B cell (primary cell): ENCODE results near the gene EMILIN3. TPM values are rescaled to one million over a fixed set of nuclear protein-coding genes. Genes with fewer than 3 reads are reported as not detected.

Experiments used
- ATAC-seq: fragments of 200-7000 bp; cut with Tn5 transposase; one replicate; pipeline ENCODE4 v1.10.0; 2021; ENCODE audit warnings: low read depth, mild to moderate bottlenecking, moderate number of reproducible peaks, moderate library complexity
- CTCF ChIA-PET: fragments of 350-600 bp; sonication (Branson Sonifier 250); formaldehyde crosslinking; loops from one replicate; lab custom pipeline; 2021; ENCODE audit warnings: antibody characterized with exemption, inconsistent platforms; lab: Charles Lee
- POLR2A ChIA-PET: fragments of 350-600 bp; sonication (Branson Sonifier 250); formaldehyde crosslinking; loops from one replicate; lab custom pipeline; 2021; ENCODE audit warnings: antibody characterized with exemption; lab: Charles Lee
- DNase-seq: peaks from one replicate; pipeline ENCODE4 v3.0.0; 2013
- H2AFZ ChIP-seq: 2 replicates; pipeline ENCODE4 v1.6.1; 2012; ENCODE audit warnings: mild to moderate bottlenecking, low read depth, low read length; ENCODE audit not compliant: insufficient read depth, poor library complexity, severe bottlenecking
- H3K27ac ChIP-seq, 2 donors: 1 replicate in 1 of 2; 2 replicates in 1 of 2; pipeline ENCODE4 v1.5.1; 2012 to 2013; ENCODE audit warnings: low read length in 2 of 2, mild to moderate bottlenecking in 2 of 2, moderate library complexity in 1 of 2
- H3K27me3 ChIP-seq, 4 experiments: fragments of 200-600 bp in 1 of 4; sonication (generic) in 1 of 4; replicated peaks in 1 of 4; 1 replicate in 2 of 4; 2 replicates in 2 of 4; pipeline versions ENCODE4 v1.6.1 to v1.7.0; 2013 to 2016; ENCODE audit warnings: low read length in 3 of 4, mild to moderate bottlenecking in 2 of 4, mixed read lengths in 1 of 4, moderate library complexity in 1 of 4; ENCODE audit not compliant: insufficient read depth in 4 of 4, control insufficient read depth in 3 of 4; ENCODE audit errors: control extremely low read depth in 1 of 4
- H3K36me3 ChIP-seq, 2 experiments: replicated peaks in 1 of 2; 1 replicate in 1 of 2; 2 replicates in 1 of 2; pipeline versions ENCODE4 v1.6.1 to v1.7.1; 2013; ENCODE audit warnings: low read length in 1 of 2; ENCODE audit not compliant: insufficient read depth in 2 of 2, control insufficient read depth in 1 of 2; ENCODE audit errors: control extremely low read depth in 1 of 2, extremely low read depth in 1 of 2
- H3K4me1 ChIP-seq, 2 donors: fragments of 200-600 bp in 1 of 2; sonication (generic) in 1 of 2; 1 replicate in 1 of 2; 2 replicates in 1 of 2; pipeline versions ENCODE4 v1.5.1 to v1.6.1; 2013 to 2017; ENCODE audit warnings: low read length in 2 of 2; ENCODE audit not compliant: control insufficient read depth in 2 of 2, insufficient read depth in 2 of 2
- H3K4me2 ChIP-seq: replicated peaks from 2 replicates; pipeline ENCODE3; 2012; ENCODE audit warnings: mild to moderate bottlenecking, low read depth, low read length; ENCODE audit not compliant: poor library complexity, severe bottlenecking
- H3K4me3 ChIP-seq, 5 experiments: fragments of 200-600 bp in 1 of 5; sonication (generic) in 1 of 5; 1 replicate in 3 of 5; 2 replicates in 2 of 5; pipeline versions ENCODE4 v1.5.1 to v1.7.0; 2011 to 2016; ENCODE audit warnings: low read length in 4 of 5, mild to moderate bottlenecking in 4 of 5, low read depth in 2 of 5, control low read depth in 1 of 5, moderate library complexity in 1 of 5; ENCODE audit not compliant: insufficient read depth in 1 of 5; ENCODE audit errors: control extremely low read depth in 1 of 5, extremely low read depth in 1 of 5
- H3K79me2 ChIP-seq: fragments of 200-600 bp; sonication (generic); one replicate; pipeline ENCODE4 v1.6.0; 2016; ENCODE audit warnings: low read length; ENCODE audit not compliant: control insufficient read depth, insufficient read depth
- H3K9ac ChIP-seq: fragments of 200-600 bp; sonication (generic); 2 replicates; pipeline ENCODE4 v1.6.1; 2017; ENCODE audit warnings: mild to moderate bottlenecking, low read length, moderate library complexity
- H3K9me3 ChIP-seq, 3 donors: one replicate each; pipeline versions ENCODE4 v1.6.1 to v1.7.1; 2013; ENCODE audit warnings: low read length in 2 of 3; ENCODE audit not compliant: control insufficient read depth in 2 of 3, insufficient read depth in 1 of 3; ENCODE audit errors: control extremely low read depth in 1 of 3
- H4K20me1 ChIP-seq: 2 replicates; pipeline ENCODE4 v1.6.0; 2012; ENCODE audit warnings: mild to moderate bottlenecking, low read length; ENCODE audit not compliant: insufficient read depth, control insufficient read depth, poor library complexity, severe bottlenecking
- H3K27ac Mint-ChIP-seq: one replicate; pipeline ENCODE4 v1.8.0; 2021; ENCODE audit warnings: mixed read lengths
- H3K27me3 Mint-ChIP-seq: one replicate; pipeline ENCODE4 v1.8.0; 2021; ENCODE audit warnings: mixed read lengths
- H3K4me1 Mint-ChIP-seq: one replicate; pipeline ENCODE4 v1.8.0; 2021; ENCODE audit warnings: mixed read lengths
- H3K4me3 Mint-ChIP-seq: one replicate; pipeline ENCODE4 v1.8.0; 2021; ENCODE audit warnings: mixed read lengths
- H3K9me3 Mint-ChIP-seq: one replicate; pipeline ENCODE4 v1.8.0; 2022; ENCODE audit warnings: mixed read lengths; ENCODE audit not compliant: insufficient read depth
- EZH2 ChIP-seq: IDR thresholded peaks from 2 replicates; pipeline ENCODE4 v1.6.1; 2012; ENCODE audit warnings: borderline replicate concordance, low read depth, mild to moderate bottlenecking, moderate library complexity, low read length; ENCODE audit not compliant: insufficient read depth, poor library complexity, severe bottlenecking
- WGBS: methylation state at CpG from one replicate; pipeline ENCODE4 v1.1.5; 2013; ENCODE audit warnings: missing lambda C conversion rate; ENCODE audit not compliant: insufficient coverage; 5-methylcytosine and 5-hydroxymethylcytosine counted together
- intact Hi-C: fragments of 100-400 bp; cut with micrococcal nuclease; formaldehyde crosslinking; loops from one replicate; pipeline ENCODE4 v1.10.0; 2022
- polyA plus RNA-seq: library from polyadenylated mRNA; depleted of rRNA; stranded (reverse); fragments of >200 nt; gene quantifications from 2 replicates; pipeline ENCODE4 v1.2.3, GENCODE V29; 2012
- total RNA-seq, 2 donors: library from RNA; stranded (reverse); fragments of 120-200 nt in 1 of 2; gene quantifications; 1 replicate in 1 of 2; 2 replicates in 1 of 2; pipeline versions ENCODE4 v1.2.3 to v1.2.4, GENCODE V29; 2013 to 2022
- TF ChIP-seq, protein P1 (sequence below): fragments of 200-600 bp; IDR thresholded peaks from one replicate; pipeline ENCODE4 v1.8.0; 2022; ENCODE audit warnings: antibody characterized with exemption, mild to moderate bottlenecking

EMILIN3 gene
- total and polyA plus RNA-seq, 2 donors (not counting 1 experiment from before 2014, with no cell fraction given): not detected

DNA sequence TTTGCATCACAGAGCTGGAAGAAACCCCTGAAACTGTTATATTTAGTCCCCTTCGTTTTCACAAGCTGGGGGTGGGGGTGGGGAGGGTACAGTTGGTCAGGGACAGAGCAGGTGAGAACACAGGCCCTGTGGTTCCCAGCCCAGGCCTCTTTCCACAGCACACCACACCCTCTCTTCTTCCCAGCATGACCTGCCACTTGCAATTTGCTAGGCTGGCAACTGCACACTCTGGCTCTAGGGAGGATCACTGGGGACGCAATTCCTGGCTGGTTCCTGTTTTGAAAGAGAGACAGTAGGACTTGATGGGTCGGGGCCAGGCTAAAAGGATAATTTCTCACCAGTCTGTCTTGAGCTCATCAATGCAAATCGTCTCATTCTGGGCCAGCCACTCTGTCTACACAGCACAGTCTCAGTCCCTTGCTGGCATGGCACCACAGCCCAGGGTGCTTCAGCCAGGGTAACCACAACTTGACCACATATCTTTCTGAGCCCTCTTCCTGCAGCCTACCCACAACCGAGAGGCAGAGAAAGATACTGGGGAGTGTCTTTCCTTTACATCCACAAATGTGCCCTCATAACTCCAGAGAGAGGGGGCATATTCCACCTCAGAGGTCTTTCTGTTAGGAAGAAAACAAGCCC is 41.7 kb upstream of the EMILIN3 start:
- DNase-seq: no peak
- POLR2A ChIA-PET: no interaction called here

DNA sequence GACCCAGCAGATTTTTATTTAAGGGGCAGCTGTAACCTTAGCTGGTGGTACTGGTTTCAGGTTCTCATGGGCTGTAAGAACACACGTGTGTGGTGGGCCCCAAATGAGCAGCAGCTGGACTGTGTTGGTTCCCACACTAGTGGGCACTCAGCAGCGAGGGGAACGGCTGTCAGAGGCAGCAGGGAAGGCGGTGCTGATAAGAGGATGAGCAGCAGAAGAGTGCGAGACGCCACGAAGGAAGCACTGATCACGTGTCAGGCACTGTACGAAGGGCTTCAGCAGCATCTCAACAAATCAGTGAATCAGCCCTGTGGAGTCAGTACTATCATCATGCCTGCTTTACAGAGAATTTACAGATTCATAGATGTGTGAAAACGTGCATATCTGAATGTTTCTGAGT is 41.0 kb upstream of the EMILIN3 start:
- 97% methylated on average over 9 of the region's 10 CpGs for whole genome bisulfite sequencing
- ChIA-PET POLR2A (no interaction called here), CTCF (interaction anchor here (0.7 kb wide), 1 partner anchor 65 kb away, joined by 3 read pairs; no protein-coding TSS in a partner anchor)
- H3K9ac ChIP-seq: no peak overlapping the region
- H4K20me1 ChIP-seq: no peaks in the 10 kb centered on the region
- Mint-ChIP-seq H3K4me3 (no peak overlapping the region), H3K4me1 (peaks cover 3% of the 10 kb centered on the region), H3K27me3 (no peaks in the 10 kb centered on the region), H3K9me3 (no peaks in the 10 kb centered on the region), H3K27ac (no peak overlapping the region)
- TF ChIP-seq, protein P1, sequence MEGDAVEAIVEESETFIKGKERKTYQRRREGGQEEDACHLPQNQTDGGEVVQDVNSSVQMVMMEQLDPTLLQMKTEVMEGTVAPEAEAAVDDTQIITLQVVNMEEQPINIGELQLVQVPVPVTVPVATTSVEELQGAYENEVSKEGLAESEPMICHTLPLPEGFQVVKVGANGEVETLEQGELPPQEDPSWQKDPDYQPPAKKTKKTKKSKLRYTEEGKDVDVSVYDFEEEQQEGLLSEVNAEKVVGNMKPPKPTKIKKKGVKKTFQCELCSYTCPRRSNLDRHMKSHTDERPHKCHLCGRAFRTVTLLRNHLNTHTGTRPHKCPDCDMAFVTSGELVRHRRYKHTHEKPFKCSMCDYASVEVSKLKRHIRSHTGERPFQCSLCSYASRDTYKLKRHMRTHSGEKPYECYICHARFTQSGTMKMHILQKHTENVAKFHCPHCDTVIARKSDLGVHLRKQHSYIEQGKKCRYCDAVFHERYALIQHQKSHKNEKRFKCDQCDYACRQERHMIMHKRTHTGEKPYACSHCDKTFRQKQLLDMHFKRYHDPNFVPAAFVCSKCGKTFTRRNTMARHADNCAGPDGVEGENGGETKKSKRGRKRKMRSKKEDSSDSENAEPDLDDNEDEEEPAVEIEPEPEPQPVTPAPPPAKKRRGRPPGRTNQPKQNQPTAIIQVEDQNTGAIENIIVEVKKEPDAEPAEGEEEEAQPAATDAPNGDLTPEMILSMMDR: no peak
- TF ChIP-seq EZH2: no peak
- peaks cover 0 to 76% of the 10 kb centered on the region in 2 experiments for H3K36me3 ChIP-seq
- no peak overlapping the region for H2AFZ ChIP-seq
- no peak overlapping the region for H3K27ac ChIP-seq
- no peak overlapping the region for H3K4me2 ChIP-seq
- H3K79me2 ChIP-seq: no peaks in the 10 kb centered on the region
- intact Hi-C loops: no loop called here
- no peaks in the 10 kb centered on the region for H3K27me3 ChIP-seq
- ATAC-seq: no peak
- H3K4me1 ChIP-seq: peaks cover 0 to 3% of the 10 kb centered on the region in 2 donors
- no peak for DNase-seq
- H3K9me3 ChIP-seq: no peaks in the 10 kb centered on the region
- no peak overlapping the region for H3K4me3 ChIP-seq

More for the DNA sequence above, 41.7 kb upstream of the EMILIN3 start:
- CTCF ChIA-PET: interaction anchor here (0.7 kb wide), 1 partner anchor 66 kb away, joined by 3 read pairs; no protein-coding TSS in a partner anchor
- H3K9me3 Mint-ChIP-seq: no peaks in the 10 kb centered on the region
- H3K4me2 ChIP-seq: no peak overlapping the region
- no peaks in the 10 kb centered on the region for H3K27me3 ChIP-seq
- intact Hi-C loops: no loop called here
- peaks cover 3% of the 10 kb centered on the region for H3K4me1 Mint-ChIP-seq
- no peaks in the 10 kb centered on the region for H3K9me3 ChIP-seq
- no peaks in the 10 kb centered on the region for H3K27me3 Mint-ChIP-seq
- TF ChIP-seq, protein P1: no peak
- no peak for TF ChIP-seq EZH2
- H4K20me1 ChIP-seq: no peaks in the 10 kb centered on the region
- ATAC-seq: no peak
- H3K27ac Mint-ChIP-seq: peak overlapping the region; percentile 32
- no peaks in the 10 kb centered on the region for H3K79me2 ChIP-seq
- H3K9ac ChIP-seq: no peak overlapping the region
- H3K4me1 ChIP-seq: peaks cover 0 to 3% of the 10 kb centered on the region in 2 donors
- H3K36me3 ChIP-seq: peaks cover 0 to 82% of the 10 kb centered on the region in 2 experiments
- no peak overlapping the region for H3K4me3 Mint-ChIP-seq
- H2AFZ ChIP-seq: no peak overlapping the region
- H3K4me3 ChIP-seq: no peak overlapping the region
- WGBS: 45% methylated on average over 2 of the region's 5 CpGs
- no peak overlapping the region for H3K27ac ChIP-seq
